Parathyroid adenoma (tissue), 2 donors: Measurements from ENCODE around the gene SLC1A4.

Source experiments
- H2AFZ ChIP-seq: fragments of 300-600 bp; sonication (generic); one replicate; pipeline ENCODE4 v1.7.0; 2017; ENCODE audit warnings: antibody characterized with exemption, mild to moderate bottlenecking
- H3K27ac ChIP-seq: fragments of 300-600 bp; sonication (generic); one replicate; pipeline ENCODE4 v1.7.0; 2017
- H3K27me3 ChIP-seq: fragments of 300-600 bp; sonication (generic); one replicate; pipeline ENCODE4 v1.7.0; 2017; ENCODE audit warnings: low read length; ENCODE audit not compliant: control insufficient read depth, insufficient read depth
- H3K36me3 ChIP-seq: fragments of 300-600 bp; sonication (generic); one replicate; pipeline ENCODE4 v1.7.0; 2017; ENCODE audit warnings: low read length; ENCODE audit not compliant: control insufficient read depth, insufficient read depth
- H3K4me1 ChIP-seq: fragments of 300-600 bp; sonication (generic); one replicate; pipeline ENCODE4 v1.7.0; 2017; ENCODE audit warnings: control low read depth
- H3K4me2 ChIP-seq: fragments of 300-600 bp; sonication (generic); one replicate; pipeline ENCODE4 v1.7.0; 2017; ENCODE audit warnings: low read length
- H3K4me3 ChIP-seq: fragments of 300-600 bp; sonication (generic); one replicate; pipeline ENCODE4 v1.7.0; 2017; ENCODE audit warnings: low read depth, low read length
- H3K79me2 ChIP-seq: fragments of 300-600 bp; sonication (generic); one replicate; pipeline ENCODE4 v1.7.0; 2017; ENCODE audit warnings: control low read depth
- H3K9ac ChIP-seq: fragments of 300-600 bp; sonication (generic); one replicate; pipeline ENCODE4 v1.7.0; 2017; ENCODE audit warnings: mild to moderate bottlenecking
- H3K9me3 ChIP-seq: fragments of 300-600 bp; sonication (generic); one replicate; pipeline ENCODE4 v1.7.0; 2017; ENCODE audit warnings: low read length; ENCODE audit not compliant: control insufficient read depth
- TF ChIP-seq, protein P1 (sequence below): fragments of 300-600 bp; sonication (generic); IDR thresholded peaks from one replicate; pipeline ENCODE4 v1.7.0; 2017; ENCODE audit warnings: antibody characterized with exemption, mild to moderate bottlenecking
- donor health status: primary hyperparathyroidism.

The SLC1A4 gene

DNA sequence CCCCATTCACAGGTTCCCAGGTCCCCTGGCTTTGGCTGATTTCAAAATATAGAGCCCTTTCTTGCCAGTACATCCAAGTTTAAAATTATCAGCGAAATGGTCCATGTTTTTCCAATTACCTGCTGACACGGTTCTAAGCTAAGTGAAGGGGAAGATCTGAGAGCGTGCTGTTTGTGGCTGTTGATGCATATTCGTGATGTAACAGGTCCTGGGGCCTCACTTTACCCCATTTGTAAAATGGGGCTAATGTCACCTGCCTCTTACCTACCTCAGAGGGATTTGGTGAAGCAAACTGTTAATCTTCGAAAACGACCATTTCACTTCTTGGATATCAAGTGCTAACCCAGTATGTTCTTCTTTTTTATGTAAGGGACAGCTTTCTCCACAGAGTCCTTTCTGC is 33.0 kb downstream of the SLC1A4 start:
- Histone ChIP-seq H3K79me2 (no peaks in the 10 kb centered on the region), H3K9ac (no peak overlapping the region), H3K9me3 (no peaks in the 10 kb centered on the region), H3K27ac (no peak overlapping the region), H3K27me3 (no peaks in the 10 kb centered on the region), H3K4me3 (no peak overlapping the region), H2AFZ (no peak overlapping the region), H3K4me1 (no peaks in the 10 kb centered on the region), H3K4me2 (no peak overlapping the region), H3K36me3 (no peaks in the 10 kb centered on the region)
- TF ChIP-seq, protein P1, sequence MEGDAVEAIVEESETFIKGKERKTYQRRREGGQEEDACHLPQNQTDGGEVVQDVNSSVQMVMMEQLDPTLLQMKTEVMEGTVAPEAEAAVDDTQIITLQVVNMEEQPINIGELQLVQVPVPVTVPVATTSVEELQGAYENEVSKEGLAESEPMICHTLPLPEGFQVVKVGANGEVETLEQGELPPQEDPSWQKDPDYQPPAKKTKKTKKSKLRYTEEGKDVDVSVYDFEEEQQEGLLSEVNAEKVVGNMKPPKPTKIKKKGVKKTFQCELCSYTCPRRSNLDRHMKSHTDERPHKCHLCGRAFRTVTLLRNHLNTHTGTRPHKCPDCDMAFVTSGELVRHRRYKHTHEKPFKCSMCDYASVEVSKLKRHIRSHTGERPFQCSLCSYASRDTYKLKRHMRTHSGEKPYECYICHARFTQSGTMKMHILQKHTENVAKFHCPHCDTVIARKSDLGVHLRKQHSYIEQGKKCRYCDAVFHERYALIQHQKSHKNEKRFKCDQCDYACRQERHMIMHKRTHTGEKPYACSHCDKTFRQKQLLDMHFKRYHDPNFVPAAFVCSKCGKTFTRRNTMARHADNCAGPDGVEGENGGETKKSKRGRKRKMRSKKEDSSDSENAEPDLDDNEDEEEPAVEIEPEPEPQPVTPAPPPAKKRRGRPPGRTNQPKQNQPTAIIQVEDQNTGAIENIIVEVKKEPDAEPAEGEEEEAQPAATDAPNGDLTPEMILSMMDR = no peak

- Histone ChIP-seq H3K36me3 (no peaks in the 10 kb centered on the region), H3K9me3 (no peaks in the 10 kb centered on the region), H3K4me1 (peaks cover 5% of the 10 kb centered on the region)
These were observed 34.5 kb downstream of the SLC1A4 start for GRCh38 chr2:65023742-65024141.

GRCh38 chr2:65024149-65024829 is 35.1 kb downstream of the SLC1A4 start:
- Histone ChIP-seq H3K4me1 (peaks cover 5% of the 10 kb centered on the region), H3K9ac (no peak overlapping the region), H3K27ac (no peak overlapping the region)

More at GRCh38 chr2:65023742-65024141, 34.5 kb downstream of the SLC1A4 start:
- TF ChIP-seq, protein P1 = no peak
- Histone ChIP-seq H3K9ac (no peak overlapping the region), H3K4me3 (no peak overlapping the region), H2AFZ (no peak overlapping the region), H3K27me3 (no peaks in the 10 kb centered on the region), H3K27ac (no peak overlapping the region), H3K79me2 (no peaks in the 10 kb centered on the region), H3K4me2 (no peak overlapping the region)

GRCh38 chr2:65025453-65026123 is 36.4 kb downstream of the SLC1A4 start:
- Histone ChIP-seq H3K9me3 (no peaks in the 10 kb centered on the region), H3K27ac (no peak overlapping the region), H3K9ac (no peak overlapping the region), H3K4me2 (no peak overlapping the region), H3K4me3 (no peak overlapping the region), H2AFZ (no peak overlapping the region), H3K4me1 (peaks cover 5% of the 10 kb centered on the region), H3K27me3 (no peaks in the 10 kb centered on the region), H3K79me2 (no peaks in the 10 kb centered on the region), H3K36me3 (no peaks in the 10 kb centered on the region)
- TF ChIP-seq, protein P1 = no peak

More at GRCh38 chr2:65024149-65024829, 35.1 kb downstream of the SLC1A4 start:
- Histone ChIP-seq H3K9me3 (no peaks in the 10 kb centered on the region), H3K4me2 (no peak overlapping the region), H3K4me3 (no peak overlapping the region), H3K79me2 (no peaks in the 10 kb centered on the region), H3K27me3 (no peaks in the 10 kb centered on the region), H3K36me3 (no peaks in the 10 kb centered on the region), H2AFZ (no peak overlapping the region)
- TF ChIP-seq, protein P1 = no peak
